OCI-LY7 (cell line): ENCODE data around the gene UFD1. TPM values are rescaled to one million over a fixed set of nuclear protein-coding genes. Genes with fewer than 3 reads are reported as not detected.

ENCODE experiments used
- BruUV-seq: library from RNA; stranded (reverse); fragments of 400-500 nt; replicated peaks from 2 replicates; lab custom pipeline; 2021; lab: Mats Ljungman, UMichigan
- CTCF ChIA-PET: fragments of 300-600 bp; sonication (Branson Sonifier 250); formaldehyde crosslinking; loops from one replicate; lab custom pipeline; 2022; ENCODE audit warnings: antibody characterized with exemption; ENCODE audit not compliant: unreplicated experiment; lab: Charles Lee
- POLR2A ChIA-PET: fragments of 300-600 bp; sonication (Branson Sonifier 250); formaldehyde crosslinking; loops from one replicate; lab custom pipeline; 2022; ENCODE audit warnings: antibody characterized with exemption; lab: Charles Lee
- DNase-seq: peaks from one replicate; pipeline ENCODE4 v3.0.0-alpha.2; 2015; ENCODE audit warnings: low spot score
- H2AFZ ChIP-seq: fragments of 200-600 bp; sonication (generic), shearing (Covaris generic); 2 replicates; pipeline ENCODE4 v1.6.1; 2014; ENCODE audit warnings: mild to moderate bottlenecking, antibody characterized with exemption, low read length, moderate library complexity
- H3K27ac ChIP-seq: fragments of 200-600 bp; sonication (generic); 2 replicates; pipeline ENCODE4 v1.5.1; 2014; ENCODE audit warnings: mixed run types, low read depth, mild to moderate bottlenecking, moderate library complexity, low read length, inconsistent platforms; ENCODE audit not compliant: poor library complexity, severe bottlenecking
- H3K36me3 ChIP-seq: fragments of 200-600 bp; sonication (generic); 2 replicates; pipeline ENCODE4 v1.6.1; 2014; ENCODE audit warnings: mild to moderate bottlenecking, antibody characterized with exemption, low read length, moderate library complexity, mixed read lengths; ENCODE audit not compliant: insufficient read depth
- H3K4me1 ChIP-seq: fragments of 200-600 bp; sonication (generic); 2 replicates; pipeline ENCODE4 v1.5.1; 2014; ENCODE audit warnings: mild to moderate bottlenecking, low read length; ENCODE audit not compliant: insufficient read depth, poor library complexity, severe bottlenecking
- H3K4me2 ChIP-seq: fragments of 200-600 bp; sonication (generic); 2 replicates; pipeline ENCODE4 v1.6.1; 2014; ENCODE audit warnings: mild to moderate bottlenecking, low read length
- H3K4me3 ChIP-seq: fragments of 200-600 bp; sonication (generic); 2 replicates; pipeline ENCODE4 v1.5.1; 2014; ENCODE audit warnings: mild to moderate bottlenecking, low read depth, low read length; ENCODE audit not compliant: poor library complexity, severe bottlenecking
- H3K79me2 ChIP-seq: fragments of 200-600 bp; sonication (generic); 2 replicates; pipeline ENCODE4 v1.6.1; 2016; ENCODE audit warnings: low read depth, mild to moderate bottlenecking, low read length, moderate library complexity, mixed read lengths; ENCODE audit not compliant: insufficient read depth
- H3K9me2 ChIP-seq: fragments of 200-600 bp; sonication (generic); 2 replicates; pipeline ENCODE4 v1.6.1; 2016; ENCODE audit warnings: mild to moderate bottlenecking, low read length, mixed read lengths; ENCODE audit not compliant: insufficient read depth
- H3K9me3 ChIP-seq: fragments of 200-600 bp; sonication (generic); 2 replicates; pipeline ENCODE4 v1.6.1; 2014; ENCODE audit warnings: mild to moderate bottlenecking, mixed run types, low read length, mixed read lengths
- H4K20me1 ChIP-seq: fragments of 200-600 bp; sonication (generic); 2 replicates; pipeline ENCODE4 v1.6.1; 2014; ENCODE audit warnings: mild to moderate bottlenecking, antibody characterized with exemption, low read length, moderate library complexity, mixed read lengths; ENCODE audit not compliant: insufficient read depth
- EZH2phosphoT487 ChIP-seq: fragments of 200-600 bp; sonication (generic); IDR thresholded peaks from 2 replicates; pipeline ENCODE4 v1.6.1; 2018; ENCODE audit warnings: low read depth, borderline replicate concordance, mild to moderate bottlenecking, mixed run types, antibody characterized with exemption, low read length, moderate library complexity, mixed read lengths
- intact Hi-C: fragments of 100-400 bp; cut with micrococcal nuclease; formaldehyde crosslinking; loops from one replicate; pipeline ENCODE4 v1.10.0; 2022; ENCODE audit not compliant: unreplicated experiment
- total RNA-seq, 2 experiments: library from RNA; depleted of rRNA in 1 of 2; stranded (reverse); fragments of >200 nt in 1 of 2; shearing (Covaris generic) in 1 of 2; gene quantifications; 2 replicates each; pipeline ENCODE4 v1.2.3, GENCODE V29; 2014 to 2022
- TF ChIP-seq, protein P1 (sequence below): fragments of 200-600 bp; sonication (generic); conservative IDR thresholded peaks from 2 replicates; pipeline ENCODE4 v1.5.1; 2014; ENCODE audit warnings: mild to moderate bottlenecking, antibody characterized with exemption, low read length, moderate library complexity, mixed read lengths

The UFD1 gene
- total RNA-seq, 2 experiments from 2014 or later, result 60.1 to 70.8 TPM

DNA sequence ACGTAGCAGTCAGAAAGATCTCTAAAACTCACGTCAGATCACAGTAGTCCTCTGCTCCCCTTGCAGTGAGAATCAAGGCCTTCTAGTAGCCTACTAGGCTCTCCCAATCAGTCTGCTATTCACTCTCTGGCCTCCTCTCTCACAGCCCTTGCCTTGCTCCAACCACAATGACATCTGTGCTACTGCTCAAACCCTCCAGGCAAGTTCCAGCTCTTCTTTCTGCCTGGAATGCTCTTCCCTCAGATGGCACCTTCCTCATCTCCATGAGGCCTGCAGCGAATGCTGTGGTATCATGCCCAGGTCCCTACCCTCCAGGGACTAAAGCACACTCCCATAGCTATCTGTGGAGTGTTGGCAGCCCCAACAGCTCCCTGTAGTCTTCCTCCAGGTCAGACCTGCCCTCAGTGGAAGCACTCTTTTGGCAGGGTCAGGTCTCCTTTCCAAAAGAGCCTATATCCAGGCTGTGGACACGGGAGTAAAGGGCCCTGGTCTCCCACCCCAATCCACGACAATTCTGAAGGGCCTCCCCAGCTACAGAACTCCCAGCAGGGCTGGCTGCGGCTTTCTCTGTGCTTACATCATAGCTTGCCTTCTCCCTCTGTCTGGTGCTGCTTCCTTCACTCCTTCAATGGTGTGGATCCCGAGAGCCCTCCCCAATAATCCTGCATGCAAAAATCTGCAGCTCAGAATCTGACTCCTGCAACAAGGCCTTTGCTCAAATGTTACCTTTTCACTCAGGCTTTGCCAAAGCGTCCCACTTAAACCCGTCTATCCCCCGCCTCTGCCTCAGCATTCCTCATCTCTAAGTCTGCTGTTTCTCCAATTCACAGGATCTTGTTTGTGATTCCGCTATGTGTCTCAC is 56.3 kb downstream of the UFD1 start:
- CTCF ChIA-PET, result interaction anchor here (1.0 kb wide), 1 partner anchor 36 kb away, joined by 3 read pairs; no protein-coding TSS in a partner anchor
- Histone ChIP-seq H3K79me2 (peaks cover 100% of the 10 kb centered on the region), H3K4me1 (peaks cover 69% of the 10 kb centered on the region), H2AFZ (no peak overlapping the region), H4K20me1 (peaks cover 41% of the 10 kb centered on the region), H3K4me2 (no peak overlapping the region), H3K9me3 (peaks cover 5% of the 10 kb centered on the region; the same call in 1 of the 2 replicates), H3K36me3 (peaks cover 46% of the 10 kb centered on the region), H3K9me2 (no peaks in the 10 kb centered on the region), H3K27ac (peak overlapping the region; percentile 33), H3K4me3 (no peak overlapping the region)
- BruUV-seq, result no TSS peak
- POLR2A ChIA-PET, result interaction anchor here (0.5 to 0.6 kb wide), 2 partner anchors 187 to 217 kb away, joined by 3 to 4 read pairs; no protein-coding TSS in a partner anchor
- intact Hi-C loops, result no loop called here
- TF ChIP-seq, protein P1, sequence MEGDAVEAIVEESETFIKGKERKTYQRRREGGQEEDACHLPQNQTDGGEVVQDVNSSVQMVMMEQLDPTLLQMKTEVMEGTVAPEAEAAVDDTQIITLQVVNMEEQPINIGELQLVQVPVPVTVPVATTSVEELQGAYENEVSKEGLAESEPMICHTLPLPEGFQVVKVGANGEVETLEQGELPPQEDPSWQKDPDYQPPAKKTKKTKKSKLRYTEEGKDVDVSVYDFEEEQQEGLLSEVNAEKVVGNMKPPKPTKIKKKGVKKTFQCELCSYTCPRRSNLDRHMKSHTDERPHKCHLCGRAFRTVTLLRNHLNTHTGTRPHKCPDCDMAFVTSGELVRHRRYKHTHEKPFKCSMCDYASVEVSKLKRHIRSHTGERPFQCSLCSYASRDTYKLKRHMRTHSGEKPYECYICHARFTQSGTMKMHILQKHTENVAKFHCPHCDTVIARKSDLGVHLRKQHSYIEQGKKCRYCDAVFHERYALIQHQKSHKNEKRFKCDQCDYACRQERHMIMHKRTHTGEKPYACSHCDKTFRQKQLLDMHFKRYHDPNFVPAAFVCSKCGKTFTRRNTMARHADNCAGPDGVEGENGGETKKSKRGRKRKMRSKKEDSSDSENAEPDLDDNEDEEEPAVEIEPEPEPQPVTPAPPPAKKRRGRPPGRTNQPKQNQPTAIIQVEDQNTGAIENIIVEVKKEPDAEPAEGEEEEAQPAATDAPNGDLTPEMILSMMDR, result no peak
- no peak for TF ChIP-seq EZH2phosphoT487
- DNase-seq, result no peak

DNA sequence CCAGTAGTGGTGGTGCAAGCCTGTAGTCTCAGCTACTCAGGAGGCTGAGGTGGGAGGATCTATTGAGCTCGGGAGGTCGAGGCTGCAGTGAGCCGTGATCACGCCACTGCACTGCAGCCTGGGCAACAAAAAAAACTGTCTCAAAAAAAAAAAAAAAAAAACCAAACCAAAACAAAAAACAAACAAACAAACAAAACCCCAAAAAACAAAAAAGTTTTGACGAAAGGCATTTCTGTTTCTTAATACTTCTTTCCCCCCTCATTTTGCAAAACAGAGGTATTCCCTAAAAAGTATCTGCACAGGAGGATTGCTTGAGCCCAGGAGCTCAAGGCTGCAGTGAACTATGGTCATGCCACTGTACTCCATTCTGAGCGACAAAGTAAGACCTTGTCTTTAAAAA is 58.7 kb downstream of the UFD1 start:
- Histone ChIP-seq H2AFZ (no peak overlapping the region), H3K79me2 (peaks cover 100% of the 10 kb centered on the region), H3K4me3 (peak overlapping the region; percentile 43), H3K9me2 (no peaks in the 10 kb centered on the region), H4K20me1 (peaks cover 34% of the 10 kb centered on the region), H3K4me1 (peaks cover 61% of the 10 kb centered on the region), H3K4me2 (peak overlapping the region; percentile 78), H3K36me3 (peaks cover 47% of the 10 kb centered on the region), H3K27ac (peak overlapping the region; percentile 96), H3K9me3 (peaks cover 6% of the 10 kb centered on the region; the same call in 1 of the 2 replicates)
- TF ChIP-seq EZH2phosphoT487, result no peak
- TF ChIP-seq, protein P1, result no peak
- ChIA-PET POLR2A (interaction anchor here (0.6 to 1.0 kb wide), 4 partner anchors 46 to 313 kb away, joined by 3 read pairs; no protein-coding TSS in a partner anchor), CTCF (no interaction called here)
- intact Hi-C loops, result no loop called here
- BruUV-seq, result no TSS peak
- no peak for DNase-seq
